WI38 (cell line): ENCODE measurements around the gene SIRT4.

Source experiments
- H3K4me3 ChIP-seq: 2 replicates; pipeline ENCODE4 v1.5.1; 2011; ENCODE audit warnings: low read depth, mild to moderate bottlenecking, control low read depth, low read length
- TF ChIP-seq, protein P1 (sequence below): IDR thresholded peaks from 2 replicates; pipeline ENCODE4 v1.5.1; 2012; ENCODE audit warnings: low read depth, mild to moderate bottlenecking, control low read depth, low read length

SIRT4 gene

GRCh38 chr12:120350576-120351350 is 48.6 kb downstream of the SIRT4 start:
- TF ChIP-seq, protein P1, sequence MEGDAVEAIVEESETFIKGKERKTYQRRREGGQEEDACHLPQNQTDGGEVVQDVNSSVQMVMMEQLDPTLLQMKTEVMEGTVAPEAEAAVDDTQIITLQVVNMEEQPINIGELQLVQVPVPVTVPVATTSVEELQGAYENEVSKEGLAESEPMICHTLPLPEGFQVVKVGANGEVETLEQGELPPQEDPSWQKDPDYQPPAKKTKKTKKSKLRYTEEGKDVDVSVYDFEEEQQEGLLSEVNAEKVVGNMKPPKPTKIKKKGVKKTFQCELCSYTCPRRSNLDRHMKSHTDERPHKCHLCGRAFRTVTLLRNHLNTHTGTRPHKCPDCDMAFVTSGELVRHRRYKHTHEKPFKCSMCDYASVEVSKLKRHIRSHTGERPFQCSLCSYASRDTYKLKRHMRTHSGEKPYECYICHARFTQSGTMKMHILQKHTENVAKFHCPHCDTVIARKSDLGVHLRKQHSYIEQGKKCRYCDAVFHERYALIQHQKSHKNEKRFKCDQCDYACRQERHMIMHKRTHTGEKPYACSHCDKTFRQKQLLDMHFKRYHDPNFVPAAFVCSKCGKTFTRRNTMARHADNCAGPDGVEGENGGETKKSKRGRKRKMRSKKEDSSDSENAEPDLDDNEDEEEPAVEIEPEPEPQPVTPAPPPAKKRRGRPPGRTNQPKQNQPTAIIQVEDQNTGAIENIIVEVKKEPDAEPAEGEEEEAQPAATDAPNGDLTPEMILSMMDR = no peak
- no peak overlapping the region for H3K4me3 ChIP-seq

DNA sequence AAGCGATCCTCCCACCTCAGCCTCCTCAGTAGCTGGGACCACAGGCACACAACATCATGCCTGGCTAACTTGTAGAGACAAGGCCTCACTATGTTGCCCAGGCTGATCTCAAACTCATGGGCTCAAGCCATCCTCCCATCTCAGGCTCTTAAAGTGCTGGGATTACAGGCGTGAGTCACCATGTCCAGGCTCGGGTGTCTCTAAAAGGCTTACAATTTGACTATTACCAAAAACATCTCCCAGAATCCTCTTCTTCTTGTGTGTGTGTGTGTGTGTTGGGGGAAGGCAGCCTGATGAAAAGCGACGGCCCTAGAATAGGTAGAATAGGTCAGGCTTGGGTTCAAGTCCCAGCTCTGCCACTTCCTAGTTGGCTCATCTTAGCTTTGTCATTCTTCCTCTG is 50.0 kb downstream of the SIRT4 start:
- TF ChIP-seq, protein P1 = no peak
- no peak overlapping the region for H3K4me3 ChIP-seq

DNA sequence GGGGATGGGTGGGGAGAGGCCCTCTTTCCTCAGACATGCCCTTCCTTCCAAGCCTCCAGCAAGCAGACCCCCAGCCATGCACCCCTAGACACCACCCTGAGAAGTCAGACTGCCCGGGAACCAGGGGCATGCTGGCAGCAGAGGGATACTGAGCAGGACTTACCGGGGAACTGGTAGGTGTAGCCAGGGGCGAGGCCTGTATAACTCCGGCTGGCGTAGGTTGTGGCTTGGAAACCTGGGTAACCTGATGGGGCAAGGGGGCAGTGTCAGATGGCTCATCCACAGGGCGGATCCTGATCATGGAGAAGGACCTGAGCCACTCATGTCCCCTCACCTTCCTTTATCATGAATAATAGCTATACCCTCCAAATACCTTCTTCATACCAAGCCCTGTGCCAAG is 51.0 kb downstream of the SIRT4 start:
- H3K4me3 ChIP-seq = no peak overlapping the region
- TF ChIP-seq, protein P1 = no peak

GRCh38 chr12:120353556-120354317 is 51.6 kb downstream of the SIRT4 start:
- H3K4me3 ChIP-seq = no peak overlapping the region
- TF ChIP-seq, protein P1 = no peak

DNA sequence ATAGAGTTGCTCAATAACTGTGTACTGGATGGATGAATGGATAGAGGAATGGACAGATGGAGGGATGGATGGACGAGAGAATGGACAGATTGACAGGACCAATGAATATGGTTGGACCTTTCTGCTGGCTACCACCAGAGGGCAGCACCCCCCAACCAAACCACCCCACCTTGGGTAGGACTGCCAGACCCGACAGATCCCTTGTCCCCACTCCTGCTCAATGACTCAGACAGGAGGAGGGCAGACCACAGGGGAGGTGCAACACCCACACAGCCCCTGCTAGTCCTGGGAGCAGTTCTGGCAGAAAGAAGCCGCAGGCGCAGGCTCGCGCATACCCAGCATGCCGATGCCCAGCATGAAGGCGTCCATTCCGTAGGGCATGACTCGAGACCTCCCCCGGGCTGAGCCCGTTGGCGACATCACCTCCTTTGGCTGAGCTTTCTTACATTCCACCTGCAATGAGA is 54.5 kb downstream of the SIRT4 start:
- TF ChIP-seq, protein P1 = peak; percentile 82
- H3K4me3 ChIP-seq = no peak overlapping the region

GRCh38 chr12:120357104-120357503 is 55.0 kb downstream of the SIRT4 start:
- no peak overlapping the region for H3K4me3 ChIP-seq
- TF ChIP-seq, protein P1 = no peak
